Measurements from ENCODE around the gene NEGR1. TPM values are rescaled to one million over a fixed set of nuclear protein-coding genes. Genes with fewer than 3 reads are reported as not detected.

NEGR1 gene
- polyA plus RNA-seq, 4 donors: 2.4 to 4.1 (median 3.8) TPM

DNA sequence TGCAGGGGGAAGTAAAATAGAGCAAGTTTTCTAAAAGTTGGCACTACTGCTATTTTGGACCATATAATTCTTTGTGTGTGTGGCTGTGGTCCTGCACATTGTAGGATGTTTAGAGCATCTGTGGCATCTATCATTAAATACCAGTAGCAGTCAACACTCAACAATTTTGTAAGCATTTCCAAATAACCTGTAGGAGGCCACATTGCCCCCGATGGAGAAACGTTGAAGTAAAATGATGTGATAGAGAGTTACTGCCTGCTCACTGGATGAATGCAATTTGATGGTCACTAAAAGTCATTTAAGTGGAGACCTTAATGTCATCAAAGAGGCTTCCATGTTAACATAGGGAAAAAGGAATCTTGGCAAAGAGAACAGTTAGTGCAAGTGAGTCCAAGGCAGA lies 560.8 kb downstream of the NEGR1 start:
- no peak for DNase-seq (ENCODE audit: low read depth in 4 of 4, low spot score in 2 of 4)

DNA sequence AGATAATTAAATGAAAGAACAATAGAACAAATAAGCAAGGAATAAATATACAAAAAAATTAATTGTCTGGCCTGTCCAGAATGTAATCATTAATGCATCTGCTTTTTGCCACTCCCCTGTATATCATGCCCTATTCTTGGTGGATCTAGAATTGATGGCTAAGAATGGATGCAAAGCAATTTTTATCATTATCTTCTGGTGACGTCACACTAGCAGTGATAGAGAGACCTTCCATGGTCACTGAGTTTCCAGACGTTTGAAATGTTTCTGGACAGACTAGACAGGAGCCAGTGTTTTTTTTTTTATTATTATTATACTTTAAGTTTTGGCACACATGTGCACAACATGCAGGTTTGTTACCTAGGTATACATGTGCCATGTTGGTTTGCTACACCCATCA lies 563.0 kb downstream of the NEGR1 start:
- no peak for DNase-seq (ENCODE audit: low read depth in 4 of 4, low spot score in 2 of 4)

DNA sequence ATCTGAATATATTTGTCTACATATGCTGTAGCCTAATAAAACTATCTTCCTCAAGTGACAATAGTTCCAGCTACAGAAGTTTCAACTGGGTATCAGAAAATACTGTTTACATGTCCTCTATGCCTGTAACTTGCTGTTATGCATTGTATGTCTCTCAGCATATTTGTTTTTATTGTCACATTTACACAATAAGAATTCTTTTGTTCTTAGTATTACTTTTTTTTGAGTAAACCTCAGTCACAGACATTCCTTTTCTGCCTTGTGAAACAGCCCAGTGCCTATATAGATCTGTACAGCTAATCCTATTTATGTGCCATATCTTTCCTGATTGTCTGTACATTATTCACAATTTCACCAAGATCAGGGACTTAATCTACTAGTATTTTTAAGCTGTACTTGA lies 565.2 kb downstream of the NEGR1 start:
- no peak for DNase-seq (ENCODE audit: low read depth in 4 of 4, low spot score in 2 of 4)

GRCh38 chr1:71711456-71711855 lies 570.9 kb downstream of the NEGR1 start:
- no peak for DNase-seq (ENCODE audit: low read depth in 4 of 4, low spot score in 2 of 4)

DNA sequence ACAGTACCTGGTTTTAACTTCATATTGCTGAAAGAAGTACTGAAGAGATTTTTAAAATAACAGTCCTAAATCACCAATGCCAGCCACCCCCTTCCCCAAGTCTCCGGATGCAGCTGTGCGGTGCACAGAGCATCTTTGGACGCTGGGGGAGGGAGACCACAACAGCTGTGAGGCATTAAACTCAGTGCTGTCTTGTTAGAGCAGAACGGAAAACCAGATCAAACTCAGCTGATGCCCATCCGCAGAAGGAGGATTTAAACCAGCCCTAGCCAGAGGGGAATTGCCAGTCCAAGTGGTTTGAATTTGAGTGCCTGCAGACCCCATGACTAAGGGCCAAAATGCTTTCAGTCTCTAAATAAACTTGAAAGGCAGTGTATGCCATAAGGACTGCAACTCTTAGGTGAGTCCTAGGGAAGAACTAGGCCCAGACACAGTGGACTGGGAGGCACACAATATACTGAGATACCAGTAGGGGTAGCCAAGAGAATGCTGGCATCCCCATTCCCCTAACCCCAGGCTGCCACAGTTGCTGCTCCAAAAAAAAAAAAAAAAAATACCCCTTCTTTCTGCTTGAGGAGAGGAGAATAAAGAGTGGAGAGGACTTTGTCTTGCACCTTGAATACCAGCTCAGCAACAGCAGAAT lies 576.2 kb downstream of the NEGR1 start:
- DNase-seq (ENCODE audit: low read depth in 4 of 4, low spot score in 2 of 4): peak in 2 of 4 donors; percentile 9 to 16

DNA sequence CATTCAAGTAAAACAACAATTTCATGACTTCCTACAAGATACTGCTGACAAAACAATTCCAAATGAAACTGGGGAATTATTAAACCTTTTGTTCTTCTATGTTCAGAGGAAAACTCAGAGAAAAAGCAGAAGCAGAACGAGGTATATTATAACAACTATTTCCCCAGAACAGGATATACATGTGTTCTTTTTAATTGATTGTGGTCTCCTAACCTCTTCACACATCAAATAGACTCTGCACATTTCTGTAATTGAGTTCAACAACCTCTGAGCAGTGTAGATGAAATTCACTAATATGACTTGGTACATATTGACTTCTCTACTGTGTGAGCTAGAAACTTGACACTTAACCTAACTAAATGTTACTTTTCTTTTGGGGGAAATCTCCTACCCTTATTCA lies 584.2 kb downstream of the NEGR1 start:
- DNase-seq (ENCODE audit: low read depth in 4 of 4, low spot score in 2 of 4): no peak

GRCh38 chr1:71695821-71696220 lies 586.5 kb downstream of the NEGR1 start:
- no peak for DNase-seq (ENCODE audit: low read depth in 4 of 4, low spot score in 2 of 4)

DNA sequence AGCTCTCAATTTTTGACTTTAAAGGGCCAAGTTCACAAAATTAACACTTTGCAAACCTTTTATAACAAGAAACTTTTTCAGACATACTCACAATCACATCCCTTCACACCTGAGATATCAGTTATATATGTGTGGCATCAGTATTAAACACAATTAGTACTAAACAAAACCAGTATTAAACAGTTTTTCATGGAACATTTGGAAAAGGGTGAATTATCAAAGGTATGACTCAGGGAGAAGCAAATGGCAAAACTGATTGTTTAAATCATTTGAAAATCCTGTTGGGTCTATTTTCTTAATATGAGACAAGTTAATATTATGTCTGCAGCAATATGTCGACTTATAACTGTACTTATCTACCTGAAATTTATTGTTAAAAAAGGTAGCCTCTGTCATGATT lies 587.3 kb downstream of the NEGR1 start:
- no peak for DNase-seq (ENCODE audit: low read depth in 4 of 4, low spot score in 2 of 4)

- DNase-seq (ENCODE audit: low read depth in 4 of 4, low spot score in 2 of 4): no peak
Observed at GRCh38 chr1:71693581-71693980, 588.8 kb downstream of the NEGR1 start.

GRCh38 chr1:71689635-71690034 lies 592.7 kb downstream of the NEGR1 start:
- DNase-seq (ENCODE audit: low read depth in 4 of 4, low spot score in 2 of 4): no peak

GRCh38 chr1:71687376-71687775 lies 595.0 kb downstream of the NEGR1 start:
- no peak for DNase-seq (ENCODE audit: low read depth in 4 of 4, low spot score in 2 of 4)

DNA sequence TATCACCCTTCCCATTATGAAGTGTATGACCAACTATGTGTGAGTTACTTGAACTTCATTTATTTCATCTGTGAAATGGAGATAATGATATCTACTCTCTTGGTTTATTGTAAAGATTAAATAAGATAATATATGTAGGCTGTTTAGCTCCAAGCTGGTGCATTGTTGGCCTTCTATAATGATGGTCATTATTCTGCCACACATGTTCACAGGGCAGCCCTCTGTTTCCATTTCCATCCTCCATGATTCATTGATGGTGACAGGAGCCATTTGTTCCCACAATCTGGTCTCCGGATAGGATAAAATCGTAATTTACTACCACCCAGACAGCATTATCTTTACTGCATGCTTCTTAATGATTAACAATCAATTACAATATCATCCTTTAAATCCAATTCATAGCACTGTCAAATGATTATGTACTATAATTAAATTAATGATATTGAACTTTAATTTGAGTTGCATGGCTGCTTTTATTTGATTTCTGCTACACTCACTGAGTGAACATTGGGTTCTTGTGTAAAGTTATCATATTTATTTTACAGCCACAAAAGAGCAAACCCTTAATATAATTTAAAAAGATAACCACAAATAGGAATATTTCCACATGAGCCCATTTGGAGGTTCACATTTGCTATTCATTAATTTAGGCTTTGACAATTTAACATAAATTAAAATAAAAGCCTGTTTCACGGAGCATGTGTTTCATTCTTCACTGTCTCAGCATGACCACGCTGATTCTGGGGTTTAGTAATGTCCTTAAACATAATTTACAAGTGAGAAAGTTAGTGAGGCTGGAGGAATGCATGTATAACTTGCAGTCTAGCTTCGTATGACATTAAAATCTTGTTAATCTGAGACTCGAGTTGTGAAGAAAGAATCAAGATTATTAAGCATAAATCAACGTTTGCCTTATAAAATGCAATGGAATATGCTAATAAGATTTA lies 605.1 kb downstream of the NEGR1 start:
- DNase-seq (ENCODE audit: low read depth in 4 of 4, low spot score in 2 of 4): peak in 3 of 4 donors; percentile 37 to 48 (median 37)

GRCh38 chr1:71668065-71668464 lies 614.3 kb downstream of the NEGR1 start:
- DNase-seq (ENCODE audit: low read depth in 4 of 4, low spot score in 2 of 4): no peak

DNA sequence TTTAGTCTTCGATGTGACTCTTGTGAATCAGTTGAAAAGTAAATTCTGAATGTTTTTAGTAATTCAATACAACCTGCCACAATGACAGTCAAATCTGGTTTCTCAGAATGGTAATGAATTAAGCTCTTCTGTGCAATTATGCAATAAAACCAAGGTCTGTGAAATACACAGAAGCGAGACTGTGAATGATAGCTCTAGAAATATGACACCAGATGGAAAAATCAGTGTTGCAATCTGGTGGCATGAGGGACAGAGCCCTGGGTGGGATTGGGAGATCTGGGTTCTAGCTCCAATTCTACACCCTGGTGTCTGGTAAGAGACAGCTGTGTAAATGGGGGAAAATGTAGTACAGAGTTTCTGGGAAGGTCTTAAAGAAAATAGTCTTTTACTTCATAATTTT lies 615.1 kb downstream of the NEGR1 start:
- DNase-seq (ENCODE audit: low read depth in 4 of 4, low spot score in 2 of 4): no peak

- DNase-seq (ENCODE audit: low read depth in 4 of 4, low spot score in 2 of 4): no peak
Observed at GRCh38 chr1:71666609-71667008, 615.7 kb downstream of the NEGR1 start.

- no peak for DNase-seq (ENCODE audit: low read depth in 4 of 4, low spot score in 2 of 4)
Observed at GRCh38 chr1:71660411-71660810, 621.9 kb downstream of the NEGR1 start.

- no peak for DNase-seq (ENCODE audit: low read depth in 4 of 4, low spot score in 2 of 4)
Observed at GRCh38 chr1:71657891-71658679, 624.3 kb downstream of the NEGR1 start.

DNA sequence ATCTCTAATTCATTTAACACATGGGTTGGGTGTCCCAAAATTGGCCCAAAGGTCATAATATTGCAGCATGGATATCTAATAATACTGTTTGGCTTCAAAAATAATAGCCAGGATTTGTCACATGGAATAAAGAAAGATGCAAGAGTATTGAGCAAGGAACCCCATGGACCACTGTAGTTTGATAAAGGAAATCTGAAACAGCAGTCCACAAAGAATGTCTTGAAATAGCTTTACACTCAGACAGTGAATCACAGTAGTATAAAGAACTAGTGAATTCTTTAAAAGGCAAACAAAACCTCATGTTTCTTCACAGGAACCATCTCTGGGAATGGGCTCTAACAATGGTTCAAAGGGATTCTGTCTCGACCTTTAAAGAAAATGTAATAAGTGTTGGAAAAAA lies 625.4 kb downstream of the NEGR1 start:
- DNase-seq (ENCODE audit: low read depth in 4 of 4, low spot score in 2 of 4): no peak

GRCh38 chr1:71655604-71656003 lies 626.7 kb downstream of the NEGR1 start:
- no peak for DNase-seq (ENCODE audit: low read depth in 4 of 4, low spot score in 2 of 4)

DNA sequence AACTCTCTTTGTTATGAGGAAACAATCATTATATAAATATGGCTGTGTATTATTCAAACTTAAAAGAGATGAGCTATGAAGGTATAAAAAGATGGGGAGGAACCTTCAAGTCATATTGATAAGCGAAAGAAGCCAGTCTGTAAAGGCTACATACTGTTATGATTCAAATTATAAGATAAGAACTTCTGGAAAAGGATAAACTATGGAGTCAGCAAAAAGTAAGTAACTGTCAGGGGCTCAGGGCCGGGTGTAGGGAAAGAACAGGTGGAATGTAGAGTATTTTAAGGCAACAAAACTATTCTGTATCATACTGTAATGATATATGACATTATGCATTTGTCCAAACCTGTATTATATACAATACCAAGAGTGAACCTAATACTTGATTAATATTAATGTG lies 628.4 kb downstream of the NEGR1 start:
- no peak for DNase-seq (ENCODE audit: low read depth in 4 of 4, low spot score in 2 of 4)

DNA sequence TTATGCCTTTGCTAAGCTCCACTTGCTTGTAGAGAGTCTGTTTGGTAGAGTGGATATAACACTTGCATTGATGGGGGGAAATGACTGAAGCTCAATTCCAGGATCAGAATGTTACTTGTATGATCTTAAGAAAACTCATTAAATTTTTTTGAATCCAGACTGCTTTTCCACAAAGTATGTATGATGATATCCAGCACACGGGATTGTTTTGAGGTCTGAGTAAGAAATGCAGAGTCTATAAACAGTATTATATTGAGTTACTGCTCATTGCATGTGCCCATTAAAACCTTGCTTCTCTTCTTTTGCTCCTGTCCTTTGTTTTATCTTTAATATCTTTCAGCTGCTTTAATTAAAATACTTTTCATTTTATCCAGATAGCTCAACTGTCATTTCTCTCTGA lies 631.1 kb downstream of the NEGR1 start:
- no peak for DNase-seq (ENCODE audit: low read depth in 4 of 4, low spot score in 2 of 4)
